GM18507 (cell line): ENCODE data around the gene POTEI.
A peak's percentile ranks its signal among the peaks of the same experiment; 100 is the strongest.
"Not testable (repeated sequence)": the region's sequence is repeated elsewhere in the genome, so short reads cannot be mapped to it uniquely, and the experiment has no call there.

Experiments used
- DNase-seq: peaks from one replicate; pipeline ENCODE4 v3.0.0; 2011; ENCODE audit warnings: low read depth; ENCODE audit not compliant: insufficient read length; ENCODE audit errors: extremely low spot score
- FAIRE-seq: peaks from 2 replicates; lab custom pipeline; 2011; peaks lifted over from hg19 to GRCh38; lab: Jason Lieb, UNC

POTEI gene

DNA sequence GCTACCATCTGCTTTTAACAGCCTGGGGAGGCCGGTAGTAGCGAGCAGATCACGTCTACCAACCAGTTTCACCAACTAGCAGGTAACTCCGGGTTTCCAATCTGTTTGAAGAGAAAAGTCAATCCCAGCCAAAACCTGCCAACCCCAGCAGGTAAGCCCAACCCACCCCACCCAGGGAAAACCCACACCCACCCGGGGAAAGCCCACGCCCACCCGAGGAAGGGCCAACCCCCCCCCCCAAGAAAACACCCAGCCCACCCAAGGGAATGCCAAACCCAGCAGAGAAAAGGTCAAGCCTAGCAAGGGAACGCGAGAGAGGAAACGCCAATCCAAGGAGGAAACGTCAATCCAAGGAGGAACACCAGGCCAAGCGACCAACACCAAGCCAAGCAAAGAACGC lies at the start of gene POTEI:
POTEI (minus strand) TSS at position 101 of the 400 bp plus-strand sequence; CDS start at position 8, 93 bp downstream.
- not testable (repeated sequence) for DNase-seq, FAIRE-seq

DNA sequence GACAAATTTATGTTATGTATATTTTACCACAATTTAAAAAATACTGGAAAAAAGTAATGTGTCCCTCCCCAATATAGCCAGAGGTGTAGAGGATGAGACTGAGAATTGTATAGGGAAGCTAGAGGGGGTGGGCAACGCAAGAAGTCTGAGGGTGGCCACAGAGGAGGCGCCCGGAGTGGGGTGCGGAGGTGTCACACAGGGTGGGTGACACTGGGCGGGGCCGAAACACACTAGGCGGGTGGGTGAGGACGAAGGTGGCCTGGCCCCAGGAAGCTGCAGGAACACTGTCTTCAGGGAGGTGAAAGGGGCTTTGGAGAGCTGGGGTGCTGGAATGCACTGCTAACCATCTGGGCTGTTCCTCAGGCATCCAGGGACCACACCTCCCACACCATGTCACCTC lies 47.3 kb upstream of the POTEI start:
- DNase-seq, FAIRE-seq: not testable (repeated sequence)

DNA sequence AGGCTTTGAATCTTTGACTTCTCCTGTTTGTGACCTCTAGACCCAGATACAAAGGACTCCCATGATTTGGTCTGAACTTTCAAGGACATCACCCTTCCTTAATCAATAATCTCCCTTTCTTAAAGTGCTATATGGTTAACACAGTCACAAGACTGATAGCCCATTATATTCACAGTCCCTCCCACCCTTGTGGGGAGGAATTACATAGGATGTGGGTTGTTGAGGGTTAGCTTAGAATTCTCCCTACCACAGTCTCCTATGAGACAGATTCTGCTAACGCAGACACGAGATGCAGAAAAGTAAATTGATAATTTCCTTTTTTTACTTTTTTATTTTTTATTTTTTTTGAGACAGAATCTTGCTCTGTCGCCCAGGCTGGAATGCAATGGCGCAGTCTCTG lies 45.0 kb upstream of the POTEI start:
- not testable (repeated sequence) for FAIRE-seq, DNase-seq

DNA sequence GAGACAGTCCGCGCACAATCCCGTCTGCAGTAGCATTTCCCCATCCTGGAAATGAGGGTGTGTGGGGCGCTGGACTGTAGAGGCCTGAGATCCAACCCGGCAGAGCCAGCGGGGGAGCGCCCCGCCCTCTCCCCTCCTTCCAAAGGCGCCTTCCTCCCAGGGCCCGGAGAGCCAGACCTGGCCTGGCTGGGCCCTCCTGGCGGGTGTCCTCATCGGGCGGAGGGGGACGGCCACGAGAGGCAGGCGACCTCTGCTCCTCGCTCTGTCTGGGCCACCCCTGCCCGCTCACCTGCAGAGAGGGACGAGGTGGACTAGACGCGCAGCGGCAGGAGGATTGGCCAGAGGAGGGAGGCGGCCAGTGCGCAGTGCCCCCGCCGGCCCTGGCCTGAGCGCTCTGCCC lies 40.3 kb upstream of the POTEI start:
- DNase-seq, FAIRE-seq: not testable (repeated sequence)

DNA sequence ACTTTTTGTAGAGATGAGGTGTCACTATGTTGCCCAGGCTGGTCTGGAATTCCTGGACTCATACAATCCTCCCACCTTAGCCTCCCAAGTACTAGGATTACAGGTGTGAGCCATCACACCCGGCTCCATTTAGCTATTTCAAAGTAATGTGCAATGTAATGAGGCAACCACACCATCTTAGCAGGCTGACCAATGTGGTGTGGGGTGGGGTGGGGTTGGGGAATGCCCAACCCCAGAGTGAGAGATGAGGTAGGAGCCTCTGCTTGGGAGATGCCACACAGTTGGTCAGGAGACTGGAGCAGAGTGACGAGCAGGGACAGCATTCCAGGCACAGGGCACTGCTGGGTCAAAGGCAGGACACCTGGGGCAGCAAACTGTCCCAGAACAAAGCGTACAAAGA lies 39.3 kb upstream of the POTEI start:
- DNase-seq, FAIRE-seq: not testable (repeated sequence)

DNA sequence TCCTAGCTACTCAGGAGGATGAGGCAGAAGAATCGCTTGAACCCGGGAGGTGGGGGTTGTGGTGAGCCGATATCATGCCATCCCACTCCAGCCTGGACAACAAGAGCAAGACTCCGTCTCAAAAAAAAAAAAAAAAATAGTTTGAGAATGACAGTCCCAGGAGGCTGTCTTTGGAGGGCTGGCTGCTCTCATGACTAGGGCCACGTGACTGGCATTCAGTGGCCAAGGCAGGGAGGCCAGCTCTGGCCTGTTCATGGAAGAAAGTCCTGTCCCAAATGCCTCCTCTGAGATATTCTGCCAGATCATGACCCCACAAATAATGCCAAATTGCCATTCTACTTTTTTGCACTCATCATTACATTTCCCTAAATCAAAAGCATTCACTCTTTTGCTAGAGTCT lies 35.9 kb upstream of the POTEI start:
- not testable (repeated sequence) for FAIRE-seq, DNase-seq

DNA sequence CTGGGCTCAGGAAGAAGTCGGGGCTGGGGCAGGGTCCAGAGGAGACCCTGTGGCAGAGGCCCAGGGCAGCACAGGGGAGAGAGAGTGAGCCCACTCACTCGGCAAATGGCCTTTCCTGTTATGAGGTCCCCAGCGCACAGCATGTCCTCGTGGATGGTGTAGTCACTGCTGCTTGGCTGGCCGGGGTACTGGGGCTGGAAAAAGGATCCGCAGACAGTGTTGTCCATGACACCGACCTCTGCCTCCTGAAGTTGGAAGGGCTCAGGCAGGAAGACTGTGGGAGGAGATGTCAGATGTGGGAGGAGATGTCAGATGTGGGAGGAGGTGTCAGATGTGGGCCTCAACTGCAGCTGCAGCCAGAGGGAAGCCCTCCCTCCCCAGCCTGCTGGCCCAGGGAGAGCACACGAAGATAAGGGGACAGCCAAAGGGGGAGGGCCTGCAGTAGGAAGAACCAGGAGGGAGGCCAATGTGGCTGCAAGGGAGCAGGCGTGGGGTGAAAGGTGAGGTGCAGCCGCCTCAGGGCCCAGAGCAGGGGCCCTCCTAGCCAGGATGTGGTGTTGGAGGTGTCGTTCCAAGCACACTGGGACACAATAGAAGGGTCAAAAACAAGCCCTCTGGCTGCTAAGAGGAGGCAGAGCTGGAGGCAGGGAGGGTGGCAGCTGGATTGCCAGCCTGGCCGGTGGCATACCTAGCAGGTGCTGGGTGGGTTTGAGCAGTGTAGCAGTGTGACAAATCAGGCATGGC lies 34.8 kb upstream of the POTEI start:
- not testable (repeated sequence) for FAIRE-seq, DNase-seq

DNA sequence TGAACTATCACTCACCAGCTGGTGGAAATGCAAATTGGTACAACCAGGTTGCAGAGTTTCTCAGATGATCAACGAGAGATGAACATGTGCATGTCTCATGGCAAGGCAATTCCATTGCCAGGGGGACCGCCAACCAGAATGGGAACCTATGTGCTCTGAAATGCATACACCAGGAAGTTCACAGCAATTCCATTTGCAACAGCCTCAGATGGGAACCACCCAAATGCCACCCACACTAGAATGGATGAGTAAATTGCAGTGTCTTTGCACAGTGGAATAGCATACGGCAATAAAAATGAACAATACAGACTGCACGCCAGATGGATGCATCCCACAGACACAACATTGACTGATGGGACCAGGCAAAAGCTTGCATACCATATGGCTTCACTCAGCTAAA lies 33.7 kb upstream of the POTEI start:
- FAIRE-seq, DNase-seq: not testable (repeated sequence)

DNA sequence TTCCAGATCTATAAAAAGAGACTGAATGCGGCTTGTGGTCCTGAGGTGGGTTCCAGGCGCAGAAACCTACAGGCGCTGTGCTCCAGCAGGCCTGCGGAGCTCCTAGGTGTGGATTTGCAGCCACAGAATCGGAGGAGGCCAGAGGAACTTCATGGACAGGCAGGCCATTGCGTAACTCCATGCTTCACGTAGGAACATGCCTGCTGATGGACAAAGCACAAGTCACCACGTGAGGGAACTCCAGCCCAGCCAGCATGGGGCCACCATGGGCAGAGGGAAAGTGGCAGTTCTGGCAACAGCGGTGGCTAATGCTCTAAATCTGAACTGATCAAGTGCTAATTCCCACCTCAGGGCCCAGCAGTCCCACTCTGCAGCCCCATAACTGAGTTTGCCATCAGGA lies 29.1 kb upstream of the POTEI start:
- not testable (repeated sequence) for FAIRE-seq, DNase-seq

DNA sequence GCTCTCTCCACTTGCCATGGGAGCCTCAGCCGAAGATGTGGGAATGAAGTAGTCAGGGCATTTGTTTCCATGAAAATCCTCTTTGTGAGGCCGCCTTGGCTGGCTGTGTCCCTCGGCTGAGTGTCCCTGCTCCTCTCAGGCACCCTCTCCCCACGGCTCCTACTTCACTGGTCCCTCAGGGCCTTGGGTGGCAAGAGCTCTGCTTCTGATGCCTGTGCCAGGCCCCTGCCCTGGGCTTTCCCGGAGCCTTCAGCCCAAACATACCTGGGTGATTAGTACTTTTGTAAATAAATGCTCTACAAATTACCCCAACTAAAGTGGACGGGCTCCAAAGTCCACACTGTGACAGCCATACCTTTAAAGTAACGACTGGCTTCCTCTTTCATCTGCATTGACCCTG lies 27.5 kb upstream of the POTEI start:
- not testable (repeated sequence) for DNase-seq, FAIRE-seq

DNA sequence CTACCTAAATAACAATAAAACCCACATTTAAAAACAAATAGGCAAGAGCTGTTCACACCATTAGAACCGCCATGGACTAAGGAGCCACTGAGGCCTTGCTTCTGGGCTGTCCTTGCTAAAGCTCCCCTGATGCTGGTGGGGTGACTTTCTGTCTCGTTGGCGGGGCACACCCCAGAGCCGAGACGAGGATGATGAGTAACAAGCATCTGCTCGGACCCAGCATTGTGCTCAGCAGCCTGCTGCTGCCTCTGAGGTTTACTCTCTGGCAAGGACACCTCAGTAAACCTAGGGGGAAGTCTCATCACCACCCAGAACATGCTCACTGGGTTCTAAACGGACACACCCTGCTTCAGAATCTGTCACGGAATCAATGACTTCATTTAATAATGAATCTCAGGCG lies 22.5 kb upstream of the POTEI start:
- FAIRE-seq, DNase-seq: not testable (repeated sequence)

DNA sequence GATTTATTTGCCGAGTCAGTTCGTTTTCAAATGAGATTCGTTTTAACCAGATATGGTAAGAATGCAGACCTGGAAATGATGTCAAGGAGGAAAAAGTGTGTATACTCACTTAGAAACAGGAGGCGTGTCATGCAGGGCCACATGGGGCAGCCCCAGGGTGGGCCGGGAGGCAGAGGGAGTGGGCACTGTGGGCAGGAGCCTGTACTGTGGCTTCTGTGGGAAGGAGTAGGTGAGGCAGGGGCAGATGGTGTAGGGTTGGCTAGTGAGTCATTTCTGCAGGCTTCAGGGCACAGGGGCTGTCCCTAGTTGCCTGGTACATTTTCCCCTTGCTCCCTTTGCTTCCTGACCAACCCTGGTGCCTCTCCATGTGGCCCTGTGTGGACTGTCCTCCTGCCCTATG lies 22.1 kb upstream of the POTEI start:
- not testable (repeated sequence) for DNase-seq
- FAIRE-seq: peak; percentile 71

DNA sequence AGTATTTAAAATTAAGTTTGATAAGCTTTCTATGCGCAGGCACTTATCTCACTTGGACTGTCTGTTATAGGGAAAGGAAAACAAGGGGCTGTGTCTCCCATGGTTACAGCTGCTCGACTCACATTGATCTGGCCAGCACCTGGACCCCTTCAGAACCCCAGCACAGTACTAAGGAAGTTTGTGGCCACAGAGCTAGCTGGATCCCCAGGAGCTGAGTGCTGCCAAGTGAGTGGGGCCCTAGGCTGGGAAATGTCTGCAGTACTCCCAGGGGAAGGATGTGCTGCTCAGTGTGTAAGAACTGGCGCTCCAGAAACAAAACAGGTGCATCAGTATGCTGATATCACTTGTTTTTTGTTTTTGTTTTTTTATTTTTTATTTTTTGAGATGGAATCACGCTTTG lies 21.1 kb upstream of the POTEI start:
- FAIRE-seq, DNase-seq: not testable (repeated sequence)

DNA sequence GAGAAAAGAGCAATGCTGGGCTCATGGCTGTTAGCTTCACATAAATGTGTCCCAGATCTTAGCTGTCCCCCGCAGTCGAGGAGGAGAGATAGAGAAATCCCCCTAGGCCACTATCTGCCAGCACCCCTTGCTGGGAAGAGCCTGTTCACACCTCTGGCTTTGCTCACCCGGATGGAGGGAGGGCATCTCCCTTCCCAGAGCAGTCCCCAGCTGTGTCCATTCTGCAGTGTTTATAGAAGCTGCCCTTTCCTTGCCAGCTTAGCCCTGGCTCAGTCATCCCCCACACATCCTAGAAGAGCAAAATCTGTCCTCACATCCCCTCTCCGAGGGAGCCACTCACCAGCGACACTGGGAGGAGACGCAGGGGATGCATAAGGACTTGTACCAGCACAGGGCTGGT lies 20.4 kb upstream of the POTEI start:
- FAIRE-seq, DNase-seq: not testable (repeated sequence)

DNA sequence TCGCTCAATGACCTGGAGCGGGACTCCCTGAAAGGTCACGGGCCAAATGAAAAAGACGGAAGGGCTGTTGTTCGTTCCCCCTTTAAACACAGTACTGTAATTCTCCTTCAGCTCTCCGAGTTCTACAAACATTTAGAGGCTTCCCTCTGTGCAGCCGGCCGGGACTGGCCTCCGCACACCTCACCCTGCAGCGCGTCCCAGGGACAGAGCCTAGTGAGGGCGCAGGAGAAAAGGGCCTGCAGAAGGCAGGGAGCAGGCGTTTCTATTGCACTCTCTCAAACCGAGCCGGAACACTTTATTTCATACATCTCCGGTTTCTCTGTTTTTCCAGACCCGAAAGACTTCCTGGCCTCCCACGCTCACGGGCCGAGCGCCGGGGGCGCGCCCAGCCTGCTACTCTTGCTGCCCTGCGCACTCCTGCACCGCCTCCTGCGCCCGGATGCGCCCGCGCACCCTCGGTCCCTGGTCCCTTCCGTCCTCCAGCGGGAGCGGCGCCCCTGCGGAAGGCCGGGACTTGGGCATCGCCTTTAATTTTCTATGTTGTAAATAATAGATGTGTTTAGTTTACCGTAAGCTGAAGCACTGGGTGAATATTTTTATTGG lies 18.3 kb upstream of the POTEI start:
- not testable (repeated sequence) for DNase-seq

DNA sequence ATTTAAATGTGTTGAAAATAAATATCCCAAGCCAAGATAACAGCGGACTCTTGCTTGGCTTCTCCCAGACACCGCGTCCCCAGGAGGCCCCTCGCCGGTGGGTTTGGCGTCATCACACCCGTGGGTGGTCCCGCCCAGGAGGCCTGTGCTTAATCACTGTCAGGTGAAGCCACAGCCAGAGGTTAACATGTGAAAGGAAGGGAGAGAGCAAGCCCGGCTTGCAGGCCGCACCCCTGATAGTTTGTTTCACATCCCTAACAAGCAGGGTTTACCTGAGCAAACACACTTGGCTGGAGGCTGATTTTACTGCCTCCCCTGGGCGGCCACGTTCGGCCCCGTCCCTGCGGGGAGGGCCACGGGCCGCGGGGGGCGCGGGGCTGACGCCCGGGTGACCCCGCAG lies 13.3 kb upstream of the POTEI start:
- not testable (repeated sequence) for FAIRE-seq, DNase-seq

More for the DNA sequence above, 18.3 kb upstream of the POTEI start:
- not testable (repeated sequence) for FAIRE-seq

DNA sequence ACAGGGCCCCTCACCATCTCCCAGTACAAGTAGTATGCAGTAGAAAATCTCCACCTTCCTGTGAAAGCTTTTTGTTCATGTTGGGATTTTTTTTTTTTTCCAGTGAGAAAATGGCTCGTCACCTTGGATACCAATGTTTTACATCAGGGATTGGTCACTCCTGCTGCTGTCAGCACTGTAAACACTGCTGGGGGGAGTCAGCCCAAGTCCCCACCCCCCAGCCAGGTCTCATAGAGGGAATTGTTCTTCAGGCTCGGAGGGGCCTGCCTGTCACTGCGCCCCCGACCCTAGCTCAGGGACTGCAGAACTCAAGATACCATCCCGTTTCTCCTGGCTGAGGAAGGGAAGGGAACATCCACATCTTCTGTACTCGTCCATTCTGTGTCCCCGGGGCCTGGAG lies 11.9 kb upstream of the POTEI start, which contains the start of gene CFC1B:
CFC1B (plus strand) TSS at position 231 of the 400 bp plus-strand sequence. CDS start 263 bp downstream, outside the sequence.
- FAIRE-seq, DNase-seq: not testable (repeated sequence)

DNA sequence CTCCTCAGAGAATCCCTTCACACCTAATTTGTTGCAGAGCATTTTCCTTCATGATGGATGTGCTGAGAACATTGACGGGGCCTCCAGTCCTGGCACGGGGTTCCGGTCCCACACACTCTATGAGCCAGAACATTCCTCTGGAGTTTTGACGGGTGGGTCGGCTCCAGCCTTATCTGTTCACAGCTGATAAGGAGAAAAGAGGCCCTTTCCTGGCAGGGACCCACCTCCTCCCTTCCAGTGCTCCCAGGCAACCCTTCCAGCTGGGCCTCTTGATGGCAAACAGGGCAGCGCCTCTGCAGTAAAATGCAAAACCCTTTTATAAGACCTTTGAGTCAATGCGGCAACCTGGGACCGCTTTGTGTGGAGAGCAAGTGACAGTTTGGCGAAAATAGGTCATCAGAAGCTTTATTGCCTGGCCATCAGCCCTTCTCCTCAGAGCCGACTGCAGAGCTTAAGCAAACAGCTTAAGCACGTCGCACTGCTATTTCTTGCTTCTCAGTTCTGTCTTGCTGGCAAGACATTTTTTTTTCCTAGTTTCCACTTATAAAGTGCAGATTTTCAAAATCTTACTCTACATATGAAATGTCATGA lies 9.5 kb upstream of the POTEI start:
- not testable (repeated sequence) for DNase-seq, FAIRE-seq

DNA sequence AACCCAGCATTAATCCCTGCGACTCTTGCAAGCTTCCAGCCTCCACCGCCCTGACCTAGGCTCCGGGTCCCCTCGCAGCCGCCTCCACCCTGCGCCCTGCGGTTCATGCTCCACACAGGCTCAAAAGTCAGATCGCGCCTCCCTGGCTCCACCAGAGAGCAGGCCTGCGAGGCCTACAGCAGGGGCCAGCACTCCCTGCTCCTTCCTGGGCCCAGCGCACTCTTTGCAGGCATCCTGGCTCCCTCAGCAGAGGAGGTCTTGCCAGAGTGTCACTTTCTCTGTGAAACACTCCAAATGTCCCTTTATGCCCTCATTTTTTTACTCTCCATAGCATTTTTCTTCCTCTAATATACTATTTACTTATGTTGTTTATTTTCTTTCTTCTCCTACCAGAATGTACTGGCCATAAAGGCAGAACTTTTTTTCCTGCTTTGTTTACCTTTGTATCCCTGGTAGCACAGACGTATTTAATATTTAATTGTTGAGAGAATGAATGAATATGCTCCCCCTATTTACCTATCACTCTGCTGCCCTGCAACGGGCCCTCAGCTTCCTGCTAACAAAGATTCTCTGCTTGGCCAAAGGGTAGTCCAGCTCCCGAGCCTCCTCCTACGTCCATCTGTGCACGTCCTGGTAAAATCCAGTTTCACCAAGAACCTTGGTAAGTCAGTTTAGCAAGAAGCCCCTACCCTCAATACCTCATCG lies 2.8 kb upstream of the POTEI start:
- DNase-seq, FAIRE-seq: not testable (repeated sequence)
